Glutamatergic neuron (in vitro differentiated cells): ENCODE results near the gene PLPP4. TPM values are rescaled to one million over a fixed set of nuclear protein-coding genes. Genes with fewer than 3 reads are reported as not detected.

Experiments used
- DNase-seq: peaks from one replicate; pipeline ENCODE4 v3.0.0; 2022
- H3K27ac Mint-ChIP-seq: one replicate; pipeline ENCODE4 v1.8.0; 2020; ENCODE audit warnings: mild to moderate bottlenecking, mixed read lengths, inconsistent platforms; ENCODE audit not compliant: unreplicated experiment
- H3K27me3 Mint-ChIP-seq: one replicate; pipeline ENCODE4 v1.8.0; 2020; ENCODE audit warnings: mild to moderate bottlenecking, moderate library complexity, mixed read lengths, inconsistent platforms; ENCODE audit not compliant: unreplicated experiment
- H3K36me3 Mint-ChIP-seq: one replicate; pipeline ENCODE4 v1.8.0; 2020; ENCODE audit warnings: mild to moderate bottlenecking, mixed read lengths, inconsistent platforms; ENCODE audit not compliant: unreplicated experiment
- H3K4me1 Mint-ChIP-seq: one replicate; pipeline ENCODE4 v1.8.0; 2020; ENCODE audit warnings: mild to moderate bottlenecking, low read depth, mixed read lengths, inconsistent platforms; ENCODE audit not compliant: unreplicated experiment
- H3K4me3 Mint-ChIP-seq: one replicate; pipeline ENCODE4 v1.8.0; 2020; ENCODE audit warnings: mild to moderate bottlenecking, mixed read lengths, inconsistent platforms; ENCODE audit not compliant: unreplicated experiment
- H3K9me3 Mint-ChIP-seq: one replicate; pipeline ENCODE4 v1.8.0; 2020; ENCODE audit warnings: mild to moderate bottlenecking, moderate library complexity, mixed read lengths, inconsistent platforms; ENCODE audit not compliant: unreplicated experiment
- CTCF ChIP-seq: fragments of 200-600 bp; sonication (generic); IDR thresholded peaks from one replicate; pipeline ENCODE4 v1.5.0; 2021; ENCODE audit not compliant: partially characterized antibody, unreplicated experiment
- total RNA-seq: library from RNA; stranded (reverse); fragmentation: NEBNext Ultra II Directional; extraction: Animal tissue kit (Norgen Biotek cat#: 25700); gene quantifications from one replicate; pipeline ENCODE4 v1.2.1, GENCODE V29; 2021; ENCODE audit not compliant: unreplicated experiment

Gene PLPP4
- total RNA-seq, 1 donor from 2014 or later: 2.6 TPM

DNA sequence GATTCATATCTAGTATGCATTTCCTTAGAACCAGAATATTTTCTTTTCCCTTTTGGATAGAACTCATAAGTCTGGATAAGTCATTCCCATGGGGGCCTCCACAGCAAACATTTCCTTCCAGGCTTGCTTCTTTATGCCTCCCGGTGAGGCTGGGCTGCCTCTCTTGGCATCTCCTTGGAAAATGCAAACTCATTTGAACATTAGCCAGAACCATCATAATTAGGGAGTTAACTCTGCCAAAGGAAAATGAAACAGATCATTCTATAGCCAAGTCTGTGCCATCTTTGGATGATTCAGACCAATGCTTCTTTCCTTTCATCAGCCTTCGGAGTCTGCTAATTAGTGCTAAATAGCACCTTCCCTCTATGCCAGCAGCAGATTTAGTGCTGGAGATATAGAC lies 81.1 kb downstream of the PLPP4 start:
- H3K4me1 Mint-ChIP-seq: peaks cover 13% of the 10 kb centered on the region
- DNase-seq: no peak

GRCh38 chr10:120539076-120539475 lies 82.0 kb downstream of the PLPP4 start:
- Mint-ChIP-seq H3K27me3 (peaks cover 4% of the 10 kb centered on the region), H3K36me3 (peaks cover 21% of the 10 kb centered on the region), H3K27ac (no peak overlapping the region), H3K9me3 (peaks cover 3% of the 10 kb centered on the region), H3K4me1 (peaks cover 13% of the 10 kb centered on the region), H3K4me3 (no peak overlapping the region)
- DNase-seq: peak; percentile 55
- TF ChIP-seq CTCF: no peak

More for the DNA sequence above, 81.1 kb downstream of the PLPP4 start:
- peaks cover 4% of the 10 kb centered on the region for H3K27me3 Mint-ChIP-seq
- no peak for TF ChIP-seq CTCF
- no peak overlapping the region for H3K4me3 Mint-ChIP-seq
- H3K9me3 Mint-ChIP-seq: peaks cover 3% of the 10 kb centered on the region
- no peak overlapping the region for H3K27ac Mint-ChIP-seq
- H3K36me3 Mint-ChIP-seq: peaks cover 17% of the 10 kb centered on the region

- Mint-ChIP-seq H3K9me3 (peaks cover 3% of the 10 kb centered on the region), H3K4me3 (no peak overlapping the region), H3K36me3 (peaks cover 8% of the 10 kb centered on the region), H3K4me1 (peaks cover 13% of the 10 kb centered on the region), H3K27me3 (peaks cover 4% of the 10 kb centered on the region), H3K27ac (no peak overlapping the region)
- TF ChIP-seq CTCF: no peak
- no peak for DNase-seq
Measured at GRCh38 chr10:120540486-120540885, 83.5 kb downstream of the PLPP4 start.

DNA sequence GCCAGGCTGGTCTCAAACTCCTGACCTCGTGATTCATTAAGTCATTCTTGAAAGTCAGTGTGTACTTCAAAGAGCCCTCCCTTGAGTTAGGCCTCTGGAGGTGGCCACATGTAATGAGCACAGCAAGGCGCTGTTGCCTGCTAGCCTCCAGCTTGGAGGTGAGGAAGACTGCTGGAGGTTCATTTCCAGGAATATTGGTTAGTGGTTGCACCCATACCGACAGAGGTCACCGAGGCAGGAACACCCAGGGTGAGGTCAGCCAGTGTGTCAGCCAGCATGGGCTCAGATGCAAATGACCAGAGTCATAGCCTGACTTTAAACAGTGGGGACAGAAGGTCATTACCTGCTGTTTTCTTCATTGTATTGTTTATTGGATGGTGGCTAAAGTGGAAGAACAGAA lies 85.0 kb downstream of the PLPP4 start:
- H3K4me1 Mint-ChIP-seq: peaks cover 13% of the 10 kb centered on the region
- no peak for DNase-seq
- no peak for TF ChIP-seq CTCF
- no peak overlapping the region for H3K27ac Mint-ChIP-seq
- H3K4me3 Mint-ChIP-seq: no peak overlapping the region
- peaks cover 3% of the 10 kb centered on the region for H3K9me3 Mint-ChIP-seq
- H3K27me3 Mint-ChIP-seq: peaks cover 4% of the 10 kb centered on the region
- H3K36me3 Mint-ChIP-seq: peaks cover 5% of the 10 kb centered on the region

- peaks cover 3% of the 10 kb centered on the region for H3K9me3 Mint-ChIP-seq
- H3K27ac Mint-ChIP-seq: no peak overlapping the region
- DNase-seq: no peak
- peaks cover 4% of the 10 kb centered on the region for H3K27me3 Mint-ChIP-seq
- no peak for TF ChIP-seq CTCF
- peaks cover 13% of the 10 kb centered on the region for H3K4me1 Mint-ChIP-seq
- peaks cover 5% of the 10 kb centered on the region for H3K36me3 Mint-ChIP-seq
- no peak overlapping the region for H3K4me3 Mint-ChIP-seq
Measured at GRCh38 chr10:120542591-120542990, 85.6 kb downstream of the PLPP4 start.
